Measurements from ENCODE around the gene ENPP4.

Gene ENPP4

GRCh38 chr6:46170357-46171289, 40.8 kb downstream of the ENPP4 start, which contains the start of gene ENPP5:
Gene ENPP5 (minus strand): TSS chr6:46170980. CDS start chr6:46168262, 2,718 bp downstream.
- in situ Hi-C loops (cut with MboI; ENCODE audit: low sequenced_read_pairs, unreplicated experiment), result no loop called here
- TF ChIP-seq CTCF (IDR thresholded peaks at IDR 0.05; ENCODE audit: borderline replicate concordance, control extremely low read depth, extremely low read depth, insufficient read depth, missing control alignments), result no peak
- DNase-seq (ENCODE audit: low spot score), result peak; percentile 89

GRCh38 chr6:46172176-46172575, 42.4 kb downstream of the ENPP4 start:
- TF ChIP-seq CTCF (IDR thresholded peaks at IDR 0.05; ENCODE audit: borderline replicate concordance, control extremely low read depth, extremely low read depth, insufficient read depth, missing control alignments), result no peak
- DNase-seq (ENCODE audit: low spot score), result no peak
- in situ Hi-C loops (cut with MboI; ENCODE audit: low sequenced_read_pairs, unreplicated experiment), result no loop called here

- in situ Hi-C loops (cut with MboI; ENCODE audit: low sequenced_read_pairs, unreplicated experiment), result no loop called here
- no peak for TF ChIP-seq CTCF (IDR thresholded peaks at IDR 0.05; ENCODE audit: borderline replicate concordance, control extremely low read depth, extremely low read depth, insufficient read depth, missing control alignments)
- no peak for DNase-seq (ENCODE audit: low spot score)
Observed at GRCh38 chr6:46174904-46175303, 45.1 kb downstream of the ENPP4 start.

- no peak for TF ChIP-seq CTCF (IDR thresholded peaks at IDR 0.05; ENCODE audit: borderline replicate concordance, control extremely low read depth, extremely low read depth, insufficient read depth, missing control alignments)
- in situ Hi-C loops (cut with MboI; ENCODE audit: low sequenced_read_pairs, unreplicated experiment), result no loop called here
- DNase-seq (ENCODE audit: low spot score), result peak; percentile 42
Observed at GRCh38 chr6:46175446-46175845, 45.7 kb downstream of the ENPP4 start.

GRCh38 chr6:46175976-46176375, 46.2 kb downstream of the ENPP4 start:
- in situ Hi-C loops (cut with MboI; ENCODE audit: low sequenced_read_pairs, unreplicated experiment), result no loop called here
- no peak for DNase-seq (ENCODE audit: low spot score)
- no peak for TF ChIP-seq CTCF (IDR thresholded peaks at IDR 0.05; ENCODE audit: borderline replicate concordance, control extremely low read depth, extremely low read depth, insufficient read depth, missing control alignments)

GRCh38 chr6:46184114-46184513, 54.3 kb downstream of the ENPP4 start:
- no peak for DNase-seq (ENCODE audit: low spot score)
- no peak for TF ChIP-seq CTCF (IDR thresholded peaks at IDR 0.05; ENCODE audit: borderline replicate concordance, control extremely low read depth, extremely low read depth, insufficient read depth, missing control alignments)
- in situ Hi-C loops (cut with MboI; ENCODE audit: low sequenced_read_pairs, unreplicated experiment), result no loop called here

Measured in GM13976 (cell line).